K562 treated with DMSO at 1 percent for 48 hours (cell line): ENCODE measurements around the gene NOTCH4. TPM values are rescaled to one million over a fixed set of nuclear protein-coding genes. Genes with fewer than 3 reads are reported as not detected.

ENCODE experiments used
- total RNA-seq: library from RNA; unstranded; fragments of 300-600 nt; gene quantifications from 2 replicates; pipeline ENCODE4 v1.2.3, GENCODE V29; 2022; ENCODE audit warnings: low replicate concordance; ENCODE audit errors: extremely low read depth

The NOTCH4 gene
- not detected in 2 replicates for total RNA-seq

DNA sequence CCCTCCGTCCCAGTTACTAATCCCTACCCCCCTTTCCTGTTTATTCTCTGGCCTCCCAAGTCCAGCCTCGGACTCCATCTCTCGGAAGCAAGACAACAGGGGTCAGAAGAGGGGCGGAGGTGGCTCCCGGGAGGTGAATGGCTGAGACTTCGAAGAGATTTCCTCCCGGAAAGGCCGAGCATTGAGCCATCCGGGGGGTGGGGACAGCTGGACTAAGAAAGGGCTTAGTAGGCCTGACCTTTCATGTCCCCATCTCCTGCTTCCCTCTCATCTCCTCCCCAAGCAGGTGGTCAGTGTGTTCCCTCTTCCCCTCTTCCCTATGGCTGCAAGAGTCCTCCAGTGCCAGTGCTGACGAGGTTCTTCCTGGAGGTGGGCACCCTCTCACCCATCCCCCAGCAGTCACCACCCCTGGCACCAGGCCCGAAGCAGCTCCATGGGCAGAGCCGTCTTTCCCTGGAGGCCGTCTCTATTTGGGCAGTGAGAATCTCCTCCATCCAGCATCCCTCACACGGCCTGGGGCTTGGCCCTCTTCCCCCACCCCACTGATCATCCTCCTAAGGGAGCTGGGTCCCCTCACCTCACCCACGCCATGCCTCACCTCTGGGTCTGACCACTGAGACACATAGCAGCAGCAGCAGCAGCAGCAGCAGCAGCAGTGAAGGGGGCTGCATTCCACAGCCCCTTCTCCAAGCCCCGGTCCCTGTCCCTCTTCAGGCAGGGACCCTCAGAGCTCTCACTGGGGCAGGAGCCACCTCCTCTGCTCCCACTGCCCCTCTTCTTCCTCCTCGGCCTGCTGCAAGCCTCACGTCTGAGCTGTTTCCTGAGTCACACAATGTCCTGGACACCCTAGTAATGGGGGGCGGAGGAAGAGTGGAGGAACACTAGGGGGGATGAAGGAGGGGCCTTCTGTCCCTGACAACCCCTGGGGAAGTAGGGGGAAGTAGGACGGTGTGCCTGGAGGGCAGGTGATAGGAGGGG is at the start of gene NOTCH4:
Gene NOTCH4 (minus strand): TSS at position 810 of the 978 bp plus-strand sequence. CDS start 139 bp downstream, at position 671.

DNA sequence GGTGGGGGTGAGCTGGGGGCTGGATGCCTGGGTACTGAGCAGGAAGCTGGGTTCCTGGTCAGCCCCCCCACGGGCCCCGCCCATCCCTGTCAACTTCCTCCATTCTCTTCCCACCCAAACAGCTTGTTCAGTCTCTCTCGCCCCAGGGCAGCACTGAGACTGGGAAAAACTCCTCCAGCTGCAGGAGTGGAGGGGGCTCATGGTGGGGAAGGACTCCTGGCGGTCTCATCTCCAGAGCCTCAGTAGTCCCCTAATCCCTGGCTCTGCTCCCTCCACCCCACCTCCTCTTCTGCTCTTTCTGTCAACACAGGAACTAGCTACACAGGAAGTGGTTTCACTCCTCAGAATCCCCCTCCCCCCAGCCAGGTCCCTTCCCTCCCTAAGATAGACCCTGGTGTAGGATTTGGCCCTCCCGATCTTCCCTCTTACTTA is 31.2 kb downstream of the NOTCH4 start, which contains the start of gene GPSM3:
Gene GPSM3 (minus strand): TSS at position 36 of the 432 bp plus-strand sequence. CDS start 130 bp downstream, outside the sequence.

DNA sequence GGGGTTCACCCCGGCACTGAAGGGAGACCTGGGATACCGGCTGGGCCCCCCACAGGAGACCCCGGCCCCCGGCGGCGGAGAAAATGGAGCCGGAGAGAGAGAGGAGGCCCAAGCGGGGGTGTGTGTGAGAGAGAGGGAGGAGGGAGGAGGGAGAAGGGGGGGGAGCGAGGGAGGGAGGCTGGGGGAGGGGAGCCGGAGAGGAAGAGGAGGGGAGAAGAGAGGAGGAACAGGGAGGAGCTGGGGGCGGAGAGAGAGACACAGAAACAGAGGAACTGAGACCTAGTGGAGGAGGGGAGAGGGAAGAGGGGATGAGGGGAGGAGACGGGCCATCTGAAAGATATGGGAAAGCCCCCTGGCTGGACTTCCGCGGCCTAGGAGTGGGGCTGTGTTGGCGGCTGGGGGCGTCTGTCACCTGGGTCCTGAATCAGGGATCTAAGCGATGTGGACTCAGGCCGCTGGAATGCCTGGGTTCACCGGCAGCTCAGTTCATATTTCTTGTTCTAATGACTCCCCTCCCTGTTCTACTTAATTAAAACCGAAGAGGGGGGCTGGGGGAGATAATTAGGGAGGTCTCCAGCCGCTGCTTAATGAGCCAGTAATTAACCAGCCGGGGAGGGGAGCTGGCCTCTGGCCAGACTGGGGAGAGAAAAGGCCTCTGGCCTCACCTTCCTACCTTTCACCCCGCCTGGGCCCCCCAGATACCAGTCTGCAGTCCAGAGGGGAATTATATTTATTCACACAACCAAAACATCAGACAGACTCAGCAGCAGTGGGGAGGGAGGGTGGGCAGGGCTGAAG is 33.6 kb downstream of the NOTCH4 start, which contains the start of gene PBX2:
Gene PBX2 (minus strand): TSS at position 149 of the 798 bp plus-strand sequence. CDS start 287 bp downstream, outside the sequence.

DNA sequence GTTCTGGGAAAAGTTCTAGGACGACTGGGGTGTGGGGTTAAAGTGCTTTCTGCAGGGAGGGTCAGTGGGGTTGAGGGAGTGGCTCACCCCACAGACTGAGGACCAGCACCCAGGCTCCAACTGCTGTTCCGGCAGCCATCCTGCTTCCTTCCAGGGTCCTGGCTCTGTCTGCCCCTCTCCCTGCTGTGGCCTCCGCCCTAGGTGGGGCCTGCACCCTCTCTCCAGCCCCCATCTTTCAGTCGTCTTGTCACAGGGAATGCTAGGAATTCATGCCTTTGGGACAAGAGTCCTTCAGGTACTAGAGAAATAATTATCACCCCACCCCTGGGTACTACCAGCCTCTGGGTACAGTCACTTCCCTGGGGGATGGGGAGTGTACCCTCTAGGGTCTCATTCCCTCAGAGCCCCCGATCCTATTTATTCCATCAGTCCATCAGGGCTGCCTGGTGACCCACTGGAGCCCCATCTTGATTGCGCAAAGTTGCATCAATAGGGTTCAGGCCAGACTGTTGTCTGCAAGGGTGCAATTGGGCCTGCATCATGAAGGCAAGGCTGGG is 39.7 kb downstream of the NOTCH4 start, which contains the start of gene AGER:
Gene AGER (minus strand): TSS at position 170 of the 557 bp plus-strand sequence. CDS start 31 bp downstream, at position 139.

DNA sequence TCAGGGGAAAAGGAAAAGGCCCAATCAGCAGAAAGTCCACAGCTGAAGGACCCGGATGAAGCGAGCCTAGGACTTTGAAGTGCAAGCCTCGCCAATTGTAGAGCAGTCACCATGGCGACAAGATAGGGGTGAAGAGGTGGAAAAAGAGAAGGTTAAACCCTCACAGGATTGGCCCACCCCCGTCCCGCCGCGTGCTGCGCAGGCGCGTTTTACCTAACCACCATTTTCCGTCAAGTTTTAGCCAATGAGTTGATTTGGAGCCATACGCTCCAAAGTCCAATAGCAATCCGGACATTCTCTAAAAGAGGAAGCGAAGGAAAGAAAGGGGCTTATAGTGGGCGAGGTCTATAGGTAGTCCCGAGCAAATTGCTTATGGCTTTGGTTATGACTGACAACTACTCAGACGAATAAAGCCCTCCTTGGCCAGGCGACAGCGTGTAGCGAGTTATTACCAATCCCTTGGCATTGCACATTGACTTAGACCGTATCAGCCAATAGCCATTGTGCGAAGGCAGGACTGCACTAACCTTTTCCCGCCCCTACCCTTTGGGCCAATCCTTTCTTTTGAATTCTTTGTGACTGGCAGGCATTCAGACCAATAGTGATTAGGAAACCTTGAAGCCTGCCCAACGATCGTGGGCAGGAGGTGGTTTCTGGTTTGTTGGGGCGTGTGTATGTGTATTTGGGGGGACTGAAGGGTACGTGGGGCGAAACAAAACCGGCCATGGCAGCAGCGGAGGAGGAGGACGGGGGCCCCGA is 45.9 kb downstream of the NOTCH4 start, which contains the start of gene RNF5:
Gene RNF5 (plus strand): TSS at position 618 of the 759 bp plus-strand sequence. CDS start 107 bp downstream, at position 725.

DNA sequence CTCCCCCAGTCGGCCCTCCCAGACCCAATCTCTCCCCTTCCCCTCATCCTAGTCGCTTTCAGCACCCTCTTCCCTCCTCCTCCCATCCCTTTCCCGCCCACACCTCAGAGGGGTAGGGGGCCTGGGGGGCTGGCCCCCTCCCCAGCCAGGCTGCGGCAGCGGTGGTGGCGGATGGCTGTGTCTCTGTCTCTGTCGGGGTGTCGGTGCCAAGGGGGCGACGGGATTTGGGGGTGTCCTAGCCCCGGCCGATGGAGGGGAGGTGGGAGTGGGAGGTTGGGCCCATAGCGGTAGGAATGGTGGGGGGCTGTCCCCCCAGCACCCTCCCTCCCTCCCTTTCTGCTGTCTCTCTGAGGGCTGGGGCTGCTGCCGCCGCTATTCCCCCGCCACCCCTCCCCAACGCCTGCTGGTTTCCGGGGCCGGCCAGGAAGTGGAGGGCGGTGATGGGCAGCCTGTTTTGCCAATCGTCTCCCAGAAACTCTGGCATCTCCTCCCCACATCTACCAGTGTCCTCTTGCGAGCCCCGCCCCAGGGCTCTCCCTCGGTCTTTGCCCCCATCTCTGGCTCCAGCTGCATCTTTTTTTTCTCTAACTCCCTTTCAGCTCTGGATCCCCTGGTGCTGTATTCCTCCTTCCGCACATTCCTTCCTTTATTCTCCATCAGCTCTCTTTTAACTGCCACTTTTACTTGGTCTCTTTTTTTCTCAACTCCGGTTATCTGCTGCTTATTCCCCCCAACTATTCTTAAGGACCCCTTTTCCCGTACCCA is 48.0 kb downstream of the NOTCH4 start, which contains the start of gene AGPAT1:
Gene AGPAT1 (minus strand): TSS at position 374 of the 765 bp plus-strand sequence. CDS start 4,588 bp downstream, outside the sequence.

DNA sequence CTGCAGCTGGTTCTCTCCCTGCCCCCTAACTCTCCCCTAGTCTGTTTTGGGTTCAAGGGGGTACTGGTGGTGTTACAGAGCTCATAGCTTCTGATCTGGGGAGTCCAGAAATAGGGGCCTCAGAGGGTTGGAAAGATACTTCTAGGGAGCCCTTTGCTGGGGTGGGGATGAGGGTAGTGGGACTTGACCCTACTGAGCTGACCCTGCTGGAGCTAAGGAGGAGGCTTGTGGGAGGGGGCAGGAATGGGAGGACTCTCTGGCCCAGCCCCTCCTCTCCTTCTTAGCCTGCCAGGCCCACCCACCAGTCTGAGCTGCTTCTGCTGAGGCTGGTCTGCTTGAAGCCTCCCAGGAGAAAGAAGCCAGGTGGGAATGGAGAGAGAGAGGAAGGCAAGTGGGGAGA is 59.6 kb downstream of the NOTCH4 start, which contains the start of gene EGFL8:
Gene EGFL8 (plus strand): TSS at position 301 of the 400 bp plus-strand sequence. CDS start 1,571 bp downstream, outside the sequence.

DNA sequence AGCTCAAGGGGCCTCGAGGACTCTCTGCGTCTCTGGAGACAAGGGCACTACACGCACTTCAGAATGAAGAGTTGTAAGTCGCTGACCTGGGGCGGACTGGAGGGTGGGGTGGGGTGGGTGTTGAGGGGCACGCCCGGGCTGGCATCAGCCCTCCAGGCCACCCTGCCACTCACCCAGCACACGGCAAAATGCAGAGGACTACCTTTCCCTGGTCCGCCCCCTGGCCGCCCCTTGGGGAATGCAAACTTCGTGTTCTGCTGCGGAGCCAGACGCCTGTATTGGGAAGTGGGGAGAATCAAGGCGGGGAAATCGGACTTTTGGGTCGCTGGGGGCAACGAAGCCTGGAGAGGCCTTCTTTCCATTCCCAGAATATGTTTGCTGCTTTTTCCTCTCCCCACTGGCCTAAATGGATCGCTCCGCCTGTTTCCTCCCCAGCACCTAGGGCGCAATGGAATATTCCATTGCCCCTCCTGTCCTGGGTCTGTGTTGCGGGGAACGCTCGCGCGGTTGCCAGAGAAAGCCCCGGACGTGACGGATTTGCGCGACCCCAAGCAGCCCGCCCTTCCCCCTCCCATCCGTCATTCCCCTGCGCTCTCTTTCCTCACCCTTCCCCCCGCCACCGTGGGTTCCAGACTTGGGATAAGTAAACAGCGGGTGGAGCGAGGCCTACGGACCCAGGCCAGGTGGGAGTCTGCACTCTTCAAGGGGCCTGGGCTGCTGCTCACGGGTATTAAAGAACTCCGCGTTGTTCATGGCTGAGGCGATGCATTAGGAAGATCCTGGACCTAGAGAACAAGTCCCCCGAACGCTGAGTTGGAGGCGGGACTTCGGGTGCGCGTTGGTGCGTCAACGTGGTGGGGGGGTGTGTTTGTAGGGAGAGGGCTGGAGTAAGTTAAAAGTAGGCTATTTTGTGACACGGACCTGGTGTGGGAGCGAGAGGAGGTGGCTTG is 70.0 kb downstream of the NOTCH4 start, which contains the start of gene PPT2:
Gene PPT2 (plus strand): TSS at position 578 of the 950 bp plus-strand sequence. CDS start 454 bp downstream, outside the sequence.

DNA sequence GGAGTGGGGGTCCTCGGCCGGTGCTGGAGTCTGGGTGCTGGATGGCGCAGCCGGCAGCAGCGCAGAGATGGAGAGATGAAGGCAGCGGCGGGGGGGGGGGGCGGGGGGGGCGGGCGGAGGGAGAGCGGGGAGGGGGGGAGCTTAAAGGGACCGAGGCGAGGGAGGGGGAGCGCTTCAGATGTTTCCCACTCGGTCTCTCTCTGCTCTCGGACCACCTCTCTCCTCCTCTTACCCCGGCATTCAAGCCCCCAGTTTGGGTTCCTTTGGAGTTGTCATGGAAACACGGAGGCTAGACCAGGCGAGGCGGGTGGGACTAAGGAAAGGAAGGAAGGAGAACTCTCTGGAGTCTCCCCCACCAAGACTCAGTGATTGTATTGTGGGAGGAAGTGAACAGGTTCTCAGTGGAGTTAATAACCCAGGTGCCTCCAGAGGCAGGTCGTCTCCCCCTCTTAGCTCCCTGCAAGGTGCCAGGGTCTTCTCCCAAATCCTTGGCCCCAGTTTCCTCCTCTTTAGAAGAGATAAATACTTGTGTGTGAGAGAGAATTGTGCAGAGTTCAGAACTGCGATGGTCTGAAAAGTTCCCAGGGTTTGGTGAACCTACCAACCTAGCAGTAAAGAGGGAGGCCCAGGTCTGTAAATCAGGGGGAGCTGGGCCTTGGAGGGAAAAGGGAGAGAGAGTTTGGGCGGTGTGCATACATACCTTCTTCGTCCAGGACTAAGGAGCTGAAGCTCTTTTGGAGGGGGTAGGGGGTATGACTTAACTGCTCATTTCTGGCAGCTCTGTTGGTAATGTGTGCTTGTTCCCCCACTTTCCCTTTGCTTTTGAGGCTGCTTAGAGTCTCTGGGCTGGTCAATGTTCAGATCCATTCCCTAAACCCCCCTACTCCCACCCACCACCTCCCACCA is 71.8 kb downstream of the NOTCH4 start, which contains the start of gene PRRT1:
Gene PRRT1 (minus strand): TSS at position 77 of the 906 bp plus-strand sequence. CDS start 112 bp downstream, outside the sequence.

Other genes starting within 250 kb of the NOTCH4 start
- gene C4A, start 242.0 kb downstream of the NOTCH4 start, total RNA-seq = not detected in 2 replicates
- not detected in 2 replicates for gene C4B, start 209.3 kb downstream of the NOTCH4 start, total RNA-seq
- gene CYP21A2, start 185.7 kb downstream of the NOTCH4 start, total RNA-seq = not detected in 2 replicates
- not detected in 2 replicates for gene TNXB, start 114.7 kb downstream of the NOTCH4 start, total RNA-seq
- not detected in 2 replicates for gene ATF6B, start 95.8 kb downstream of the NOTCH4 start, total RNA-seq
- not detected in 2 replicates for gene FKBPL, start 93.8 kb downstream of the NOTCH4 start, total RNA-seq
- not detected in 2 replicates for gene PRRT1, start 72.1 kb downstream of the NOTCH4 start, total RNA-seq
- not detected in 2 replicates for gene PPT2, start 69.9 kb downstream of the NOTCH4 start, total RNA-seq
- gene EGFL8, start 59.5 kb downstream of the NOTCH4 start, total RNA-seq = not detected in 2 replicates
- not detected in 2 replicates for gene AGPAT1, start 48.0 kb downstream of the NOTCH4 start, total RNA-seq
- gene RNF5, start 45.7 kb downstream of the NOTCH4 start, total RNA-seq = not detected in 2 replicates
- gene AGER, start 39.8 kb downstream of the NOTCH4 start, total RNA-seq = not detected in 2 replicates
- not detected in 2 replicates for gene PBX2, start 33.9 kb downstream of the NOTCH4 start, total RNA-seq
- gene GPSM3, start 31.4 kb downstream of the NOTCH4 start, total RNA-seq = not detected in 2 replicates
- not detected in 2 replicates for gene TSBP1, start 147.8 kb upstream of the NOTCH4 start, total RNA-seq
- not detected in 2 replicates for gene BTNL2, start 183.1 kb upstream of the NOTCH4 start, total RNA-seq
- gene HLA-DRA, start 215.8 kb upstream of the NOTCH4 start, total RNA-seq = not detected in 2 replicates